ENCODE results near the gene AFP.
"Not testable (repeated sequence)": the region's sequence is repeated elsewhere in the genome, so short reads cannot be mapped to it uniquely, and the experiment has no call there.

Gene AFP

DNA sequence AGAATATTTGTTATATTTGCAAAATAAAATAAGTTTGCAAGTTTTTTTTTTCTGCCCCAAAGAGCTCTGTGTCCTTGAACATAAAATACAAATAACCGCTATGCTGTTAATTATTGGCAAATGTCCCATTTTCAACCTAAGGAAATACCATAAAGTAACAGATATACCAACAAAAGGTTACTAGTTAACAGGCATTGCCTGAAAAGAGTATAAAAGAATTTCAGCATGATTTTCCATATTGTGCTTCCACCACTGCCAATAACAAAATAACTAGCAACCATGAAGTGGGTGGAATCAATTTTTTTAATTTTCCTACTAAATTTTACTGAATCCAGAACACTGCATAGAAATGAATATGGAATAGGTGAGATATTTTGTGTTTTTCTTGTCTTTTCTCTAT is at the start of gene AFP:
Gene AFP, plus strand, starts transcription at position 238 of the 400 bp plus-strand sequence. Its CDS starts 42 bp downstream, at position 280.
- no peak for DNase-seq (ENCODE audit: low read depth in 2 of 2, low spot score in 1 of 2)

DNA sequence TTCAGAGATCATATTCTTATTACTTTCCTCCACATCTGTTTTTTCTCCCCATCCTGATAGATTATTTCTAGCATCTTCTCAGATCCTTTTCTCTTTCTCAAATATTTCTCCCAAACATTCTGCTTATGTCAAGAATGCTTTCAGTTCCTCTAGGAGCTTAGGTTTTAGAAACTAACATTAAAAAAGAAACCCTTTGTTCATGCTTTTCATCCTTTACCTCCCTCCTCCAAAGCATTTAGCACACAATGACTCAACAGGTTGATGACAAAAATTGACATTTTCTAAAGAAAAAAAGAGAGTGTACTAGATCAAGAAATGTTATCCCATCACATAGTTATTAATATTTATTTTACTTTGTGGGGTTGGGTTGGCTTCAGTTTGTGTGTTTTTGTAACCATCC is 48.5 kb upstream of the AFP start:
- no peak for DNase-seq (ENCODE audit: low read depth in 2 of 2, low spot score in 1 of 2)

GRCh38 chr4:73388887-73389286 is 47.1 kb upstream of the AFP start:
- DNase-seq (ENCODE audit: low read depth in 2 of 2, low spot score in 1 of 2), result no peak

- DNase-seq (ENCODE audit: low read depth in 2 of 2, low spot score in 1 of 2), result not testable (repeated sequence)
These were observed 46.4 kb upstream of the AFP start for GRCh38 chr4:73389663-73390062.

- no peak for DNase-seq (ENCODE audit: low read depth in 2 of 2, low spot score in 1 of 2)
These were observed 44.2 kb upstream of the AFP start for GRCh38 chr4:73391774-73392173.

GRCh38 chr4:73392936-73393335 is 43.1 kb upstream of the AFP start:
- no peak for DNase-seq (ENCODE audit: low read depth in 2 of 2, low spot score in 1 of 2)

DNA sequence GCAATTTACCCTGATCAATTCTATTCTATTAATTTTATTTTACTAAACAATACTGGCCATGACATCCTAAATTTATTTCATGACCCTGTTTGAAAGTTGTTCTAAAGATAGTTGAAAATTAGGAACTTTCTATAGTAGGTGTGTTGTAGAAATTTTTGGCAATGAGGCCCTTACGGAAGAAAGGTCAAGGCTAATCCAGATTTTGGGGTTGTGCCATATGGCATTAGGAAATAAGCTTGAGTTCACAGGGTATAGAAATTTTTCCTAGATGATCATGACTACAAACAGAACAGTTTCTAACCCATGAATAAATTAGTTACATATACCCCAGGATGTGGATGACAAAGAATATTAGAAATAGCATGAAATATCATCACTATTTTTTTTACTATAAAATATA is 39.7 kb upstream of the AFP start:
- no peak for DNase-seq (ENCODE audit: low read depth in 2 of 2, low spot score in 1 of 2)

DNA sequence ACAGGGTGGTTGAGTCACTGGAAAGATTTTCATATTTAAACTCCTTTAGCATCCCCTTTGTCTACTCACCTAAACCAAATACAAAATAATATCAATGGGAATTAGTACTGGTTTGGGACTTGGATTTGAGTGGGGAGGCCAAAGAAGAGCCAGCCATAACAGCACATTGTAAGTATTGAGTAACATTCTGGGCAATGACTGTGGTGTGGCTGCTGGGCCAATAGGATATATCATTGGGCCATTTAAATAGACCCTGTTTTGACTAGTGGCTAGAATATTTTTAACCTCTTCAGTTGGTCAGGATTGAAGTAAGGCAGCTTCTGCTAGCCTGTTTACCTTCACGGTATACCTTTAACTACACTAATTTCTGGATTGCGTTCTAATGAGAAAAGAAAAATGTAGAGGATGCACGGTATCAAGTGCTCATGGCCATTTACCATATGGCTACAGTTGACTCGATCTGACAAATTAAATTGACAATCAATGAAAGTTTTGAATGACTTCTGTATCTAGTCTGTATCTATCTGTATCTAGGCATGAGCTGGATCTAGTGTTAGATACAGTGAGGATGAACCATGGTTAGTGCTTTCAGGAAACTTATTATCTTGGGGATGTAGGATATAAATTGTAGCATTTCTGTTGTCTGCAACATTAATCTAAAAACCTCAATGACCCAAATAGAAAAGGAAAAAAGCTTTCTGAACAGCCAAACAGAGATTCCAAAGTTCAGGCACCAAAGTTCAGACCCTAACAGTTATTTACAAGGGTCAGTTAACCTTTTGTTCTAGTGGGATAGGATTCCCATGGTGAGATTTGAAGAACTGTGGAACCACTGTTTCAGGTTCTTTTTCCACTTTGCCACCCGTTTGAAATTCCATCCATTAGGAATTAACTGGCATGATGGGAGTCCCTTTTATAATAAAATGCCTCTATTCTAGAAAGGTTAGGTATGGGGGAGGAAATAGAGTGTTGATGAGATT is 38.7 kb upstream of the AFP start:
- DNase-seq (ENCODE audit: low read depth in 2 of 2, low spot score in 1 of 2), result no peak

DNA sequence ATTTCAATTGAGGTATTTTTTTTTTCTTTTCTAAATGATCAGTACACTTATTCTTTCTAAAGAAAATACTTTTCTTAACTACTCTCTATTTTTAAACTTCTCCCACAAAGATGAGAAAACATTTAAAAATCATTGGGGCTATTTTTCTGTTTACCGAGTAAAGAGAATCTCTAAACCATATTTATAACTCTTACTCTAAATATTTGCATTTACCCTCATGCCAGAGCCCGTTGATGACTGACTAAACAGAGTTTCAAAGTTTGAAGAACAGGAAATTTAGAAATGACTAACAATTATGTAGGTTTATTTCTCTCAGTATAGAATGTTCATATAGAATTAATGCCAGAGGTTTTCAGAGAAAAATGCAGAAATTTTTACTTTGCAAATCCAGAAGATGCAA is 34.6 kb upstream of the AFP start:
- no peak for DNase-seq (ENCODE audit: low read depth in 2 of 2, low spot score in 1 of 2)

- no peak for DNase-seq (ENCODE audit: low read depth in 2 of 2, low spot score in 1 of 2)
These were observed 32.0 kb upstream of the AFP start, which contains the start of gene ALB for GRCh38 chr4:73404042-73404441. Gene ALB, plus strand, starts transcription at chr4:73404287. Its CDS starts 41 bp downstream, at chr4:73404328.

GRCh38 chr4:73404457-73404856 is 31.6 kb upstream of the AFP start:
- DNase-seq (ENCODE audit: low read depth in 2 of 2, low spot score in 1 of 2), result no peak

DNA sequence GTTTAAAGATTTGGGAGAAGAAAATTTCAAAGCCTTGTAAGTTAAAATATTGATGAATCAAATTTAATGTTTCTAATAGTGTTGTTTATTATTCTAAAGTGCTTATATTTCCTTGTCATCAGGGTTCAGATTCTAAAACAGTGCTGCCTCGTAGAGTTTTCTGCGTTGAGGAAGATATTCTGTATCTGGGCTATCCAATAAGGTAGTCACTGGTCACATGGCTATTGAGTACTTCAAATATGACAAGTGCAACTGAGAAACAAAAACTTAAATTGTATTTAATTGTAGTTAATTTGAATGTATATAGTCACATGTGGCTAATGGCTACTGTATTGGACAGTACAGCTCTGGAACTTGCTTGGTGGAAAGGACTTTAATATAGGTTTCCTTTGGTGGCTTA is 30.9 kb upstream of the AFP start:
- no peak for DNase-seq (ENCODE audit: low read depth in 2 of 2, low spot score in 1 of 2)

DNA sequence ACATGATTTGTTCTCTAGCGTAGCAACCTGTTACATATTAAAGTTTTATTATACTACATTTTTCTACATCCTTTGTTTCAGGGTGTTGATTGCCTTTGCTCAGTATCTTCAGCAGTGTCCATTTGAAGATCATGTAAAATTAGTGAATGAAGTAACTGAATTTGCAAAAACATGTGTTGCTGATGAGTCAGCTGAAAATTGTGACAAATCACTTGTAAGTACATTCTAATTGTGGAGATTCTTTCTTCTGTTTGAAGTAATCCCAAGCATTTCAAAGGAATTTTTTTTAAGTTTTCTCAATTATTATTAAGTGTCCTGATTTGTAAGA is 29.5 kb upstream of the AFP start:
- DNase-seq (ENCODE audit: low read depth in 2 of 2, low spot score in 1 of 2), result no peak

- no peak for DNase-seq (ENCODE audit: low read depth in 2 of 2, low spot score in 1 of 2)
These were observed 28.8 kb upstream of the AFP start for GRCh38 chr4:73407227-73407673.

DNA sequence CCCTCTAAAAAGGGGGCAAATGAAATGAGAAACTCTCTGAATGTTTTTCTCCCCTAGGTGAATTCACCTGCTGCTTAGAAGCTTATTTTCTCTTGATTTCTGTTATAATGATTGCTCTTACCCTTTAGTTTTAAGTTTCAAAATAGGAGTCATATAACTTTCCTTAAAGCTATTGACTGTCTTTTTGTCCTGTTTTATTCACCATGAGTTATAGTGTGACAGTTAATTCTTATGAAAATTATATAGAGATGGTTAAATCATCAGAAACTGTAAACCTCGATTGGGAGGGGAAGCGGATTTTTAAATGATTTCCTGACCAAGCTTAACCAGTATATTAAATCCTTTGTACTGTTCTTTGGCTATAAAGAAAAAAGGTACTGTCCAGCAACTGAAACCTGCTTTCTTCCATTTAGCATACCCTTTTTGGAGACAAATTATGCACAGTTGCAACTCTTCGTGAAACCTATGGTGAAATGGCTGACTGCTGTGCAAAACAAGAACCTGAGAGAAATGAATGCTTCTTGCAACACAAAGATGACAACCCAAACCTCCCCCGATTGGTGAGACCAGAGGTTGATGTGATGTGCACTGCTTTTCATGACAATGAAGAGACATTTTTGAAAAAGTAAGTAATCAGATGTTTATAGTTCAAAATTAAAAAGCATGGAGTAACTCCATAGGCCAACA is 27.7 kb upstream of the AFP start:
- no peak for DNase-seq (ENCODE audit: low read depth in 2 of 2, low spot score in 1 of 2)

DNA sequence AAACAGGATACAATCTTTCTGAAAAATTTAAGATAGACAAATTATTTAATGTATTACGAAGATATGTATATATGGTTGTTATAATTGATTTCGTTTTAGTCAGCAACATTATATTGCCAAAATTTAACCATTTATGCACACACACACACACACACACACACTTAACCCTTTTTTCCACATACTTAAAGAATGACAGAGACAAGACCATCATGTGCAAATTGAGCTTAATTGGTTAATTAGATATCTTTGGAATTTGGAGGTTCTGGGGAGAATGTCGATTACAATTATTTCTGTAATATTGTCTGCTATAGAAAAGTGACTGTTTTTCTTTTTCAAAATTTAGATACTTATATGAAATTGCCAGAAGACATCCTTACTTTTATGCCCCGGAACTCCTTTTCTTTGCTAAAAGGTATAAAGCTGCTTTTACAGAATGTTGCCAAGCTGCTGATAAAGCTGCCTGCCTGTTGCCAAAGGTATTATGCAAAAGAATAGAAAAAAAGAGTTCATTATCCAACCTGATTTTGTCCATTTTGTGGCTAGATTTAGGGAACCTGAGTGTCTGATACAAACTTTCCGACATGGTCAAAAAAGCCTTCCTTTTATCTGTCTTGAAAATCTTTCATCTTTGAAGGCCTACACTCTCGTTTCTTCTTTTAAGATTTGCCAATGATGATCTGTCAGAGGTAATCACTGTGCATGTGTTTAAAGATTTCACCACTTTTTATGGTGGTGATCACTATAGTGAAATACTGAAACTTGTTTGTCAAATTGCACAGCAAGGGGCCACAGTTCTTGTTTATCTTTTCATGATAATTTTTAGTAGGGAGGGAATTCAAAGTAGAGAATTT is 26.8 kb upstream of the AFP start:
- DNase-seq (ENCODE audit: low read depth in 2 of 2, low spot score in 1 of 2), result no peak

DNA sequence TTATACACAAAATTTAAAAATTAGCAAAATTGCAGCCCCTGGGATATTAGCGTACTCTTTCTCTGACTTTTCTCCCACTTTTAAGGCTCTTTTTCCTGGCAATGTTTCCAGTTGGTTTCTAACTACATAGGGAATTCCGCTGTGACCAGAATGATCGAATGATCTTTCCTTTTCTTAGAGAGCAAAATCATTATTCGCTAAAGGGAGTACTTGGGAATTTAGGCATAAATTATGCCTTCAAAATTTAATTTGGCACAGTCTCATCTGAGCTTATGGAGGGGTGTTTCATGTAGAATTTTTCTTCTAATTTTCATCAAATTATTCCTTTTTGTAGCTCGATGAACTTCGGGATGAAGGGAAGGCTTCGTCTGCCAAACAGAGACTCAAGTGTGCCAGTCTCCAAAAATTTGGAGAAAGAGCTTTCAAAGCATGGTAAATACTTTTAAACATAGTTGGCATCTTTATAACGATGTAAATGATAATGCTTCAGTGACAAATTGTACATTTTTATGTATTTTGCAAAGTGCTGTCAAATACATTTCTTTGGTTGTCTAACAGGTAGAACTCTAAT is 26.0 kb upstream of the AFP start:
- no peak for DNase-seq (ENCODE audit: low read depth in 2 of 2, low spot score in 1 of 2)

DNA sequence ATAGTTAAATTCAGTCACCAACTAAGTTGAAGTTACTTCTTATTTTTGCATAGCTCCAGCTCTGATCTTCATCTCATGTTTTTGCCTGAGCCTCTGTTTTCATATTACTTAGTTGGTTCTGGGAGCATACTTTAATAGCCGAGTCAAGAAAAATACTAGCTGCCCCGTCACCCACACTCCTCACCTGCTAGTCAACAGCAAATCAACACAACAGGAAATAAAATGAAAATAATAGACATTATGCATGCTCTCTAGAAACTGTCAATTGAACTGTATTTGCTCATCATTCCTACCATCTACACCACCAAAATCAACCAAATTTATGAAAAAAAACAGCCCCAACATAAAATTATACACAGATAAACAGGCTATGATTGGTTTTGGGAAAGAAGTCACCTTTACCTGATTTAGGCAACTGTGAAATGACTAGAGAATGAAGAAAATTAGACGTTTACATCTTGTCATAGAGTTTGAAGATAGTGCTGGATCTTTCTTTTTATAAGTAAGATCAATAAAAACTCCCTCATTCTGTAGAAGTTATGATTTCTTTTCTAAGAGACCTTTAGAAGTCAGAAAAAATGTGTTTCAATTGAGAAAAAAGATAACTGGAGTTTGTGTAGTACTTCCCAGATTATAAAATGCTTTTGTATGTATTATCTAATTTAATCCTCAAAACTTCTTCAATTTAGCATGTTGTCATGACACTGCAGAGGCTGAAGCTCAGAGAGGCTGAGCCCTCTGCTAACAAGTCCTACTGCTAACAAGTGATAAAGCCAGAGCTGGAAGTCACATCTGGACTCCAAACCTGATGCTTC is 24.9 kb upstream of the AFP start:
- no peak for DNase-seq (ENCODE audit: low read depth in 2 of 2, low spot score in 1 of 2)

DNA sequence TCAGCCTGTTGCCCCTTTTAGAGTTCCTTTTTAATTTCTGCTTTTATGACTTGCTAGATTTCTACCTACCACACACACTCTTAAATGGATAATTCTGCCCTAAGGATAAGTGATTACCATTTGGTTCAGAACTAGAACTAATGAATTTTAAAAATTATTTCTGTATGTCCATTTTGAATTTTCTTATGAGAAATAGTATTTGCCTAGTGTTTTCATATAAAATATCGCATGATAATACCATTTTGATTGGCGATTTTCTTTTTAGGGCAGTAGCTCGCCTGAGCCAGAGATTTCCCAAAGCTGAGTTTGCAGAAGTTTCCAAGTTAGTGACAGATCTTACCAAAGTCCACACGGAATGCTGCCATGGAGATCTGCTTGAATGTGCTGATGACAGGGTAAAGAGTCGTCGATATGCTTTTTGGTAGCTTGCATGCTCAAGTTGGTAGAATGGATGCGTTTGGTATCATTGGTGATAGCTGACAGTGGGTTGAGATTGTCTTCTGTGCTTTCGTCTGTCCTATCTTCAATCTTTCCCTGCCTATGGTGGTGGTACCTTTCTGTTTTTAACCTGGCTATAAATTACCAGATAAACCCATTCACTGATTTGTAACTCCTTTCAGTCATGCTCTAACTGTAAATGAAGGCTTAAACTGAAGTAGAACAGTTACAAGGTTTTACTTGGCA is 24.1 kb upstream of the AFP start:
- no peak for DNase-seq (ENCODE audit: low read depth in 2 of 2, low spot score in 1 of 2)

DNA sequence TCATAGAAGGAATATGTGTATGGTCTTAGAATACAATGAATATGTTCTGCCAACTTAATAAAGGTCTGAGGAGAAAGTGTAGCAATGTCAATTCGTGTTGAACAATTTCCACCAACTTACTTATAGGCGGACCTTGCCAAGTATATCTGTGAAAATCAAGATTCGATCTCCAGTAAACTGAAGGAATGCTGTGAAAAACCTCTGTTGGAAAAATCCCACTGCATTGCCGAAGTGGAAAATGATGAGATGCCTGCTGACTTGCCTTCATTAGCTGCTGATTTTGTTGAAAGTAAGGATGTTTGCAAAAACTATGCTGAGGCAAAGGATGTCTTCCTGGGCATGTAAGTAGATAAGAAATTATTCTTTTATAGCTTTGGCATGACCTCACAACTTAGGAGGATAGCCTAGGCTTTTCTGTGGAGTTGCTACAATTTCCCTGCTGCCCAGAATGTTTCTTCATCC is 22.7 kb upstream of the AFP start:
- no peak for DNase-seq (ENCODE audit: low read depth in 2 of 2, low spot score in 1 of 2)
